PC-9 (cell line): ENCODE measurements around the gene SLC44A1. TPM values are rescaled to one million over a fixed set of nuclear protein-coding genes. Genes with fewer than 3 reads are reported as not detected.

Source experiments
- BruUV-seq: library from RNA; stranded (reverse); fragments of 400-500 nt; replicated peaks from 2 replicates; lab custom pipeline; 2021; lab: Mats Ljungman, UMichigan
- CTCF ChIA-PET: fragments of 300-600 bp; sonication (Branson Sonifier 250); formaldehyde crosslinking; loops from one replicate; lab custom pipeline; 2022; ENCODE audit warnings: antibody characterized with exemption; lab: Charles Lee
- POLR2A ChIA-PET: fragments of 300-600 bp; sonication (Branson Sonifier 250); formaldehyde crosslinking; loops from one replicate; lab custom pipeline; 2022; ENCODE audit warnings: antibody characterized with exemption; ENCODE audit not compliant: unreplicated experiment; lab: Charles Lee
- DNase-seq, 2 experiments: peaks; one replicate each; pipeline versions ENCODE4 v3.0.0 to v3.0.0-alpha.2; 2015 to 2022; ENCODE audit warnings: mixed read lengths in 1 of 2
- H2AFZ ChIP-seq: fragments of 200-600 bp; sonication (generic); 2 replicates; pipeline ENCODE4 v1.8.1; 2017; ENCODE audit warnings: antibody characterized with exemption
- H3F3A ChIP-seq: fragments of 200-600 bp; sonication (generic); 2 replicates; pipeline ENCODE4 v1.8.1; 2017; ENCODE audit warnings: antibody characterized with exemption, mild to moderate bottlenecking, low read depth; ENCODE audit not compliant: insufficient read depth
- H3K27ac ChIP-seq: fragments of 200-600 bp; sonication (generic); 2 replicates; pipeline ENCODE4 v1.6.1; 2016; ENCODE audit warnings: mixed run types
- H3K27me3 ChIP-seq: fragments of 200-600 bp; sonication (generic); 2 replicates; pipeline ENCODE4 v1.6.1; 2016; ENCODE audit warnings: low read depth, mixed run types; ENCODE audit not compliant: insufficient read depth
- H3K36me3 ChIP-seq: fragments of 200-600 bp; sonication (generic); 2 replicates; pipeline ENCODE4 v1.6.1; 2016; ENCODE audit warnings: low read depth, mixed run types
- H3K4me1 ChIP-seq: fragments of 200-600 bp; sonication (generic); replicated peaks from 2 replicates; pipeline ENCODE4 v1.6.1; 2016; ENCODE audit warnings: mixed run types; ENCODE audit not compliant: insufficient read depth
- H3K4me2 ChIP-seq: fragments of 200-600 bp; sonication (generic); 2 replicates; pipeline ENCODE4 v1.6.1; 2017; ENCODE audit warnings: mixed run types
- H3K4me3 ChIP-seq: fragments of 200-600 bp; sonication (generic); 2 replicates; pipeline ENCODE4 v1.6.1; 2016; ENCODE audit warnings: mixed run types
- H3K79me2 ChIP-seq: fragments of 200-600 bp; sonication (generic); 2 replicates; pipeline ENCODE4 v1.6.1; 2017; ENCODE audit warnings: low read depth, mixed run types
- H3K9me2 ChIP-seq: fragments of 200-600 bp; sonication (generic); 2 replicates; pipeline ENCODE4 v1.8.1; 2017; ENCODE audit warnings: mild to moderate bottlenecking; ENCODE audit not compliant: insufficient read depth
- H3K9me3 ChIP-seq: fragments of 200-600 bp; sonication (generic); 2 replicates; pipeline ENCODE4 v1.8.1; 2016; ENCODE audit warnings: low read depth; ENCODE audit not compliant: insufficient read depth
- H4K20me1 ChIP-seq: fragments of 200-600 bp; sonication (generic); 2 replicates; pipeline ENCODE4 v1.8.1; 2017; ENCODE audit not compliant: insufficient read depth
- CTCF ChIP-seq: fragments of 200-600 bp; sonication (generic); conservative IDR thresholded peaks from 2 replicates; pipeline ENCODE4 v1.6.1; 2017; ENCODE audit warnings: mixed run types, antibody characterized with exemption, mild to moderate bottlenecking, moderate library complexity
- EZH2 ChIP-seq: fragments of 200-600 bp; sonication (generic); IDR thresholded peaks from 2 replicates; pipeline ENCODE4 v1.8.0; 2017; ENCODE audit warnings: antibody characterized with exemption, low read depth
- intact Hi-C: fragments of 100-400 bp; cut with micrococcal nuclease; formaldehyde crosslinking; loops from one replicate; pipeline ENCODE4 v1.10.0; 2022; ENCODE audit not compliant: unreplicated experiment
- total RNA-seq: library from RNA; stranded (reverse); gene quantifications from 2 replicates; pipeline ENCODE4 v1.2.3, GENCODE V29; 2021

SLC44A1 gene
- total RNA-seq, 1 experiment from 2014 or later, result 95.2 TPM

GRCh38 chr9:105275938-105276337 lies 31.5 kb downstream of the SLC44A1 start:
- no peak for DNase-seq
- Histone ChIP-seq H3K4me1 (no peaks in the 10 kb centered on the region), H3K36me3 (no peaks in the 10 kb centered on the region), H3K9me2 (no peaks in the 10 kb centered on the region), H3K79me2 (no peaks in the 10 kb centered on the region), H3K4me3 (no peak overlapping the region), H3K27ac (no peak overlapping the region), H3K27me3 (no peaks in the 10 kb centered on the region), H4K20me1 (no peaks in the 10 kb centered on the region; the same call in 1 of the 2 replicates), H3K4me2 (no peak overlapping the region), H3K9me3 (no peaks in the 10 kb centered on the region), H3F3A (no peaks in the 10 kb centered on the region), H2AFZ (no peak overlapping the region)
- ChIA-PET POLR2A (no interaction called here), CTCF (no interaction called here)
- intact Hi-C loops, result no loop called here
- no TSS peak for BruUV-seq
- TF ChIP-seq EZH2 (no peak), CTCF (no peak)

GRCh38 chr9:105278751-105279150 lies 34.3 kb downstream of the SLC44A1 start:
- Histone ChIP-seq H3K4me3 (no peak overlapping the region), H2AFZ (no peak overlapping the region), H3K79me2 (0 out of 2 replicates have a peak, but pooled peaks cover 7% of the 10 kb centered on the region), H3K9me2 (no peaks in the 10 kb centered on the region), H3F3A (no peaks in the 10 kb centered on the region), H3K4me2 (no peak overlapping the region), H3K36me3 (no peaks in the 10 kb centered on the region), H3K27me3 (no peaks in the 10 kb centered on the region), H4K20me1 (no peaks in the 10 kb centered on the region; the same call in 1 of the 2 replicates), H3K27ac (no peak overlapping the region), H3K9me3 (no peaks in the 10 kb centered on the region), H3K4me1 (no peaks in the 10 kb centered on the region)
- POLR2A ChIA-PET, result no interaction called here
- intact Hi-C loops, result no loop called here
- BruUV-seq, result no TSS peak
- DNase-seq, result no peak
- TF ChIP-seq EZH2, result no peak
- TF ChIP-seq CTCF, result no peak
- CTCF ChIA-PET, result no interaction called here

GRCh38 chr9:105280691-105281090 lies 36.2 kb downstream of the SLC44A1 start:
- Histone ChIP-seq H3K36me3 (no peaks in the 10 kb centered on the region), H3K9me2 (no peaks in the 10 kb centered on the region), H3K4me2 (no peak overlapping the region), H3K27ac (no peak overlapping the region), H3K9me3 (no peaks in the 10 kb centered on the region), H3F3A (no peaks in the 10 kb centered on the region), H4K20me1 (no peaks in the 10 kb centered on the region; the same call in 1 of the 2 replicates), H3K79me2 (0 out of 2 replicates have a peak, but pooled peaks cover 11% of the 10 kb centered on the region), H3K27me3 (no peaks in the 10 kb centered on the region), H3K4me1 (no peaks in the 10 kb centered on the region), H2AFZ (no peak overlapping the region), H3K4me3 (no peak overlapping the region)
- CTCF ChIA-PET, result no interaction called here
- BruUV-seq, result no TSS peak
- POLR2A ChIA-PET, result no interaction called here
- no peak for DNase-seq
- TF ChIP-seq CTCF, result no peak
- no peak for TF ChIP-seq EZH2
- intact Hi-C loops, result no loop called here
